SK-N-MC (cell line): ENCODE data around the gene PTPRK.

Experiments used
- EZH2 ChIP-seq: fragments of 200-600 bp; sonication (generic); IDR thresholded peaks from one replicate; pipeline ENCODE4 v1.6.1; 2017; ENCODE audit warnings: antibody characterized with exemption
- POLR2AphosphoS5 ChIP-seq: IDR thresholded peaks from 2 replicates; pipeline ENCODE4 v1.6.1; 2012; ENCODE audit warnings: mild to moderate bottlenecking, low read depth, low read length, borderline replicate concordance

GRCh38 chr6:128121190-128121589 is 399.2 kb downstream of the PTPRK start:
- TF ChIP-seq POLR2AphosphoS5 = no peak
- TF ChIP-seq EZH2 = no peak
